Pancreas (tissue), 10 donors: ENCODE results near the gene TCF4. TPM values are rescaled to one million over a fixed set of nuclear protein-coding genes. Genes with fewer than 3 reads are reported as not detected.

ENCODE experiments used
- ATAC-seq, 4 donors: fragments of 200-7000 bp; cut with Tn5 transposase; one replicate each; pipeline versions ENCODE4 v1.8.0 to v1.9.1; 2020; ENCODE audit warnings: mild to moderate bottlenecking in 4 of 4, moderate library complexity in 4 of 4
- DNase-seq, 6 donors: peaks; one replicate each; pipeline ENCODE4 v3.0.0-alpha.2; 2020
- FAIRE-seq: peaks from 2 replicates; lab custom pipeline; 2012; peaks lifted over from hg19 to GRCh38; lab: Jason Lieb, UNC
- H3K27ac ChIP-seq, 4 donors: fragments of 200-600 bp; sonication (generic); 1 replicate in 3 of 4; 2 replicates in 1 of 4; pipeline versions ENCODE4 v1.5.0 to v1.8.0; 2020
- H3K27me3 ChIP-seq, 4 donors: fragments of 200-600 bp; one replicate each; pipeline ENCODE4 v1.8.0; 2021
- H3K36me3 ChIP-seq, 3 donors: fragments of 200-600 bp; sonication (generic) in 1 of 3; one replicate each; pipeline versions ENCODE4 v1.5.0 to v1.8.0; 2020 to 2021
- H3K4me1 ChIP-seq, 3 donors: fragments of 200-600 bp; one replicate each; pipeline ENCODE4 v1.8.0; 2021
- H3K4me3 ChIP-seq, 4 donors: fragments of 200-600 bp; sonication (generic) in 2 of 4; one replicate each; pipeline versions ENCODE4 v1.5.0 to v1.8.0; 2020 to 2021
- H3K9me3 ChIP-seq, 4 donors: fragments of 200-600 bp; one replicate each; pipeline ENCODE4 v1.8.0; 2021
- CTCF ChIP-seq, 4 donors: fragments of 200-600 bp; sonication (generic) in 3 of 4; IDR thresholded peaks; one replicate each; pipeline versions ENCODE4 v1.5.0 to v1.8.0; 2021; ENCODE audit warnings: antibody characterized with exemption in 4 of 4
- WGBS, 2 donors: extraction: QIAGEN DNeasy Blood & Tissue Kit; methylation state at CpG; one replicate each; pipeline ENCODE4 v1.1.7; 2013; 5-methylcytosine and 5-hydroxymethylcytosine counted together
- intact Hi-C, 3 donors: fragments of 100-400 bp; cut with DNase I; formaldehyde crosslinking; loops; one replicate each; pipeline versions ENCODE4 v1.11.1 to v1.14.2; 2022
- polyA plus RNA-seq, 2 donors: library from polyadenylated mRNA; stranded (reverse); fragments of 200-250 nt; gene quantifications; one replicate each; pipeline ENCODE4 v1.2.3, GENCODE V29; 2013
- total RNA-seq, 6 donors: library from RNA; stranded (reverse); fragmentation: NEBNext Ultra II Directional in 4 of 6; extraction: Animal tissue kit (Norgen Biotek cat#: 25700) in 4 of 6; gene quantifications; one replicate each; pipeline versions ENCODE4 v1.2.1 to v1.2.4, GENCODE V29; 2021 to 2023
- donor health status: healthy with polysubstance abuse.
- donor health status: DM: no; HTN: no; CAD: no; lungs with moderate emphysema.
- donor health status: DM: no; HTN: no; CAD: no.
- donor health status: control.
- donor health status: control.
- donor health status: Bipolar disorder and iron deficiency.
- donor health status: DM: yes; HTN: yes; CAD: no.
- donor health status: DM: no; HTN: no; CAD: no.
- donor health status: DM: no; HTN: no; CAD: no.
- donor health status: DM: yes; HTN: yes; CAD: no.

Gene TCF4
- total and polyA plus RNA-seq, 8 donors = 4.4 to 27.9 (median 10.5) TPM

- intact Hi-C loops = no loop called here
- no peak for FAIRE-seq
- TF ChIP-seq CTCF (IDR thresholded peaks at IDR 0.05) = no peak
- Histone ChIP-seq H3K36me3 (no peaks in the 10 kb centered on the region), H3K27ac (no peak overlapping the region), H3K9me3 (no peaks in the 10 kb centered on the region), H3K27me3 (peaks cover 0 to 17% (median 0%) of the 10 kb centered on the region in 4 donors), H3K4me1 (no peaks in the 10 kb centered on the region), H3K4me3 (no peak overlapping the region)
- no peak for DNase-seq
- WGBS, 2 donors = 68 to 77% methylated on average over 3 of the region's 3 CpGs
- no peak for ATAC-seq
Measured at GRCh38 chr18:55336438-55337100, 251.4 kb downstream of the TCF4 start.

GRCh38 chr18:55334875-55335274, 253.1 kb downstream of the TCF4 start:
- peak in 1 of 6 donors; percentile 30 for DNase-seq
- peak in 1 of 4 donors; percentile 47 for ATAC-seq
- TF ChIP-seq CTCF (IDR thresholded peaks at IDR 0.05) = no peak
- Histone ChIP-seq H3K36me3 (no peaks in the 10 kb centered on the region), H3K4me3 (no peak overlapping the region), H3K9me3 (no peaks in the 10 kb centered on the region), H3K27ac (no peak overlapping the region), H3K4me1 (no peaks in the 10 kb centered on the region), H3K27me3 (peaks cover 0 to 24% (median 0%) of the 10 kb centered on the region in 4 donors)
- FAIRE-seq = no peak
- 54 to 61% methylated on average over 4 of the region's 4 CpGs for WGBS, 2 donors
- intact Hi-C loops = no loop called here

- FAIRE-seq (no peak), ATAC-seq (no peak)
Measured at GRCh38 chr18:55331301-55331700, 256.7 kb downstream of the TCF4 start.

GRCh38 chr18:55328301-55328700, 259.7 kb downstream of the TCF4 start:
- no peak for FAIRE-seq
- TF ChIP-seq CTCF (IDR thresholded peaks at IDR 0.05) = no peak

More at GRCh38 chr18:55331301-55331700, 256.7 kb downstream of the TCF4 start:
- H3K9me3 ChIP-seq = no peaks in the 10 kb centered on the region
- peaks cover 0 to 4% (median 0%) of the 10 kb centered on the region in 3 donors for H3K4me1 ChIP-seq
- peaks cover 0 to 32% (median 0%) of the 10 kb centered on the region in 4 donors for H3K27me3 ChIP-seq
- intact Hi-C loops = no loop called here
- no peak for DNase-seq
- WGBS, 2 donors = 89 to 98% methylated on average over 2 of the region's 2 CpGs
- no peak for TF ChIP-seq CTCF (IDR thresholded peaks at IDR 0.05)
- H3K36me3 ChIP-seq = no peaks in the 10 kb centered on the region
- H3K4me3 ChIP-seq = no peak overlapping the region
- no peak overlapping the region for H3K27ac ChIP-seq

GRCh38 chr18:55327454-55327853, 260.5 kb downstream of the TCF4 start:
- no peak for FAIRE-seq
- Histone ChIP-seq H3K27ac (no peak overlapping the region), H3K36me3 (no peaks in the 10 kb centered on the region), H3K4me1 (peaks cover 0 to 4% (median 0%) of the 10 kb centered on the region in 3 donors), H3K4me3 (no peak overlapping the region), H3K27me3 (peaks cover 0 to 53% (median 7%) of the 10 kb centered on the region in 4 donors), H3K9me3 (no peaks in the 10 kb centered on the region)
- TF ChIP-seq CTCF (IDR thresholded peaks at IDR 0.05) = no peak
- intact Hi-C loops = no loop called here
- ATAC-seq = peak in 1 of 4 donors; percentile 26
- no peak for DNase-seq
- 31 to 33% methylated on average over 1 of the region's 1 CpG for WGBS, 2 donors

More at GRCh38 chr18:55328301-55328700, 259.7 kb downstream of the TCF4 start:
- Histone ChIP-seq H3K27ac (peak overlapping the region in 1 of 4 donors; percentile 10), H3K9me3 (no peaks in the 10 kb centered on the region), H3K4me1 (peaks cover 0 to 4% (median 0%) of the 10 kb centered on the region in 3 donors), H3K4me3 (no peak overlapping the region), H3K36me3 (no peaks in the 10 kb centered on the region), H3K27me3 (peaks cover 0 to 46% (median 7%) of the 10 kb centered on the region in 4 donors)
- ATAC-seq (peak in 3 of 4 donors; percentile 24 to 61 (median 41)), DNase-seq (no peak)
- intact Hi-C loops = no loop called here
- 70 to 72% methylated on average over 4 of the region's 4 CpGs for WGBS, 2 donors
